ENCODE data around the gene SMYD3. TPM values are rescaled to one million over a fixed set of nuclear protein-coding genes. Genes with fewer than 3 reads are reported as not detected.

Gene SMYD3
- total and polyA plus RNA-seq, 2 of the 4 experiments (the other 2 are of a cell fraction) = 26.5 to 37.6 TPM

DNA sequence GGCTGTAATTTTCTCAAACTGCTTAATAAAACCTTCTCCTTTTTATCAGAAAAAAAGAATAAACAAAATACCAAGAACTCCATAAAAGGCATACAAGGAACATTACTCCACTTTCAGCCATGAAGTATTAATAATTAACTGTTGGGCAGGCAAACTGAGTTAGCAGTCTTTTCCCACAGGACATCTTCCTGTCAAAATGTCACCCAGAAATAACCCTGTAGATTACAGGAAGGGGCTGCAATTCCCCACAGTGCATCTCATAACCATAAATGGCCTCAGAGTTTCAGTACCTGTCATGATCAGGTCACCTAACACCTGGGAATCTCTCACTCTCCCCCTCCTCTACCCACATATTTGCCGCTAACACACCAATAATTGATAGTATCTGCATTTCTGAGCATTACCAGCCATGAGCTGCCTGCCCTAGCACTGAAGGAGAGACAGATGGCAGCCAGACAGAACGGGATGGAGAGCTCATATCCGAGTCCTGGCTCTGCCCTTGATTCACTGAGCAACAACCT is 475.0 kb downstream of the SMYD3 start:
- Histone ChIP-seq H4K8ac (ENCODE audit: low read depth in 2 of 2, low read length in 2 of 2) (no peak overlapping the region), H2AK5ac (ENCODE audit: low read depth, low read length) (no peak overlapping the region), H3K27ac (ENCODE audit: insufficient read depth, low read length) (no peak overlapping the region), H2BK15ac (ENCODE audit: low read depth, low read length) (no peak overlapping the region), H3K56ac (ENCODE audit: extremely low read depth, insufficient read depth, low read length) (no peak overlapping the region), H3K9me1 (ENCODE audit: insufficient read depth, low read length) (no peaks in the 10 kb centered on the region), H3K4me3 (ENCODE audit: insufficient read depth, low read depth, low read length) (no peak overlapping the region), H2BK120ac (ENCODE audit: low read depth, low read length) (no peak overlapping the region), H3K14ac (replicated peaks; ENCODE audit: low read depth, low read length) (no peak overlapping the region), H3K27me3 (ENCODE audit: control insufficient read depth, insufficient read depth, low read length) (no peaks in the 10 kb centered on the region), H3K4me1 (ENCODE audit: control insufficient read depth, insufficient read depth, low read length) (peaks cover 2% of the 10 kb centered on the region; the same call in 1 of the 2 replicates), H2AFZ (replicated peaks; ENCODE audit: low read length, poor library complexity) (no peak overlapping the region), H4K20me1 (ENCODE audit: insufficient read depth, low read length) (no peaks in the 10 kb centered on the region), H3K18ac (ENCODE audit: low read depth, low read length) (no peak overlapping the region), H3K4ac (ENCODE audit: low read depth, low read length) (no peak overlapping the region), H3K79me1 (ENCODE audit: low read depth in 1 of 2, low read length in 2 of 2) (peaks cover 0 to 2% of the 10 kb centered on the region in 2 experiments; a peak in 2 of 4 replicates), H2BK20ac (ENCODE audit: low read depth, low read length) (no peak overlapping the region), H3K23ac (ENCODE audit: low read depth, low read length) (no peak overlapping the region), H2AK9ac (replicated peaks; ENCODE audit: low read depth, low read length, poor library complexity) (no peak overlapping the region), H2BK5ac (ENCODE audit: low read depth, low read length, poor library complexity, severe bottlenecking) (no peak overlapping the region), H3K9me3 (ENCODE audit: control insufficient read depth, insufficient read depth, low read length) (no peaks in the 10 kb centered on the region), H3K9ac (ENCODE audit: low read depth, low read length) (no peak overlapping the region), H4K5ac (ENCODE audit: low read depth, low read length) (no peak overlapping the region; the same call in 1 of the 2 replicates), H4K91ac (ENCODE audit: insufficient read depth, low read depth, low read length) (no peak overlapping the region), H3K36me3 (ENCODE audit: control insufficient read depth, insufficient read depth, low read length) (no peaks in the 10 kb centered on the region), H3K4me2 (ENCODE audit: low read depth, low read length) (no peak overlapping the region)
- in situ Hi-C loops (cut with MboI; ENCODE audit: low sequenced_read_pairs) (no loop called here), dilution Hi-C loops (cut with HindIII; ENCODE audit: low sequenced_read_pairs, unreplicated experiment) (no loop called here), intact Hi-C loops (cut with micrococcal nuclease) (no loop called here)
- no peak for DNase-seq
- 43% methylated on average over 1 of the region's 3 CpGs; no CpG with 5 or more reads in 1 of the 2 experiments for WGBS, 2 experiments (ENCODE audit: extremely low coverage in 2 of 2, insufficient read length in 1 of 2)
- ChIA-PET CTCF (interaction anchor here (0.6 kb wide), 2 partner anchors 29 to 598 kb away, joined by 3 to 4 read pairs; no protein-coding TSS in a partner anchor), POLR2A (ENCODE audit: unreplicated experiment) (no interaction called here)
- BruUV-seq (replicated peaks) = no TSS peak
- TF ChIP-seq SMC3 (IDR thresholded peaks at IDR 0.05; ENCODE audit: low read depth, low read length) (no peak), CHD1 (IDR thresholded peaks at IDR 0.05; ENCODE audit: low read depth, low read length) (no peak), POLR2A (IDR thresholded peaks at IDR 0.05; ENCODE audit: low read depth, low read length) (no peak), FOS (IDR thresholded peaks at IDR 0.05; ENCODE audit: low read depth, low read length) (no peak), RAD21 (IDR thresholded peaks at IDR 0.05; ENCODE audit: low read length) (no peak), ELK1 (IDR thresholded peaks at IDR 0.05; ENCODE audit: borderline replicate concordance, low read depth, low read length) (no peak), MAZ (IDR thresholded peaks at IDR 0.05; ENCODE audit: borderline replicate concordance, low read depth, low read length) (no peak), NFE2L2 (IDR thresholded peaks at IDR 0.05; ENCODE audit: low read depth, low read length) (no peak), RFX5 (IDR thresholded peaks at IDR 0.05; ENCODE audit: low read depth, low read length) (no peak), MAFK (IDR thresholded peaks at IDR 0.05; ENCODE audit: low read depth, low read length) (no peak), MXI1 (IDR thresholded peaks at IDR 0.05; ENCODE audit: borderline replicate concordance, low read depth, low read length) (no peak), RCOR1 (IDR thresholded peaks at IDR 0.05; ENCODE audit: insufficient replicate concordance, low read length) (no peak), BHLHE40 (IDR thresholded peaks at IDR 0.05; ENCODE audit: low read depth, low read length) (no peak)
- TF ChIP-seq, protein P1, sequence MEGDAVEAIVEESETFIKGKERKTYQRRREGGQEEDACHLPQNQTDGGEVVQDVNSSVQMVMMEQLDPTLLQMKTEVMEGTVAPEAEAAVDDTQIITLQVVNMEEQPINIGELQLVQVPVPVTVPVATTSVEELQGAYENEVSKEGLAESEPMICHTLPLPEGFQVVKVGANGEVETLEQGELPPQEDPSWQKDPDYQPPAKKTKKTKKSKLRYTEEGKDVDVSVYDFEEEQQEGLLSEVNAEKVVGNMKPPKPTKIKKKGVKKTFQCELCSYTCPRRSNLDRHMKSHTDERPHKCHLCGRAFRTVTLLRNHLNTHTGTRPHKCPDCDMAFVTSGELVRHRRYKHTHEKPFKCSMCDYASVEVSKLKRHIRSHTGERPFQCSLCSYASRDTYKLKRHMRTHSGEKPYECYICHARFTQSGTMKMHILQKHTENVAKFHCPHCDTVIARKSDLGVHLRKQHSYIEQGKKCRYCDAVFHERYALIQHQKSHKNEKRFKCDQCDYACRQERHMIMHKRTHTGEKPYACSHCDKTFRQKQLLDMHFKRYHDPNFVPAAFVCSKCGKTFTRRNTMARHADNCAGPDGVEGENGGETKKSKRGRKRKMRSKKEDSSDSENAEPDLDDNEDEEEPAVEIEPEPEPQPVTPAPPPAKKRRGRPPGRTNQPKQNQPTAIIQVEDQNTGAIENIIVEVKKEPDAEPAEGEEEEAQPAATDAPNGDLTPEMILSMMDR (conservative IDR thresholded peaks at IDR 0.05; ENCODE audit: low read depth, low read length) = no peak
- TF ChIP-seq, protein P2, sequence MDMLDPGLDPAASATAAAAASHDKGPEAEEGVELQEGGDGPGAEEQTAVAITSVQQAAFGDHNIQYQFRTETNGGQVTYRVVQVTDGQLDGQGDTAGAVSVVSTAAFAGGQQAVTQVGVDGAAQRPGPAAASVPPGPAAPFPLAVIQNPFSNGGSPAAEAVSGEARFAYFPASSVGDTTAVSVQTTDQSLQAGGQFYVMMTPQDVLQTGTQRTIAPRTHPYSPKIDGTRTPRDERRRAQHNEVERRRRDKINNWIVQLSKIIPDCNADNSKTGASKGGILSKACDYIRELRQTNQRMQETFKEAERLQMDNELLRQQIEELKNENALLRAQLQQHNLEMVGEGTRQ (IDR thresholded peaks at IDR 0.05; ENCODE audit: low read depth, low read length) = no peak
- ATAC-seq (ENCODE audit: low read depth) = no peak
